HepG2 (cell line): ENCODE measurements around the gene DCUN1D3. TPM values are rescaled to one million over a fixed set of nuclear protein-coding genes. Genes with fewer than 3 reads are reported as not detected.

Experiments
- ATAC-seq: fragments of 200-7000 bp; cut with Tn5 transposase; 3 replicates; pipeline ENCODE4 v1.9.1; 2020; ENCODE audit warnings: mild to moderate bottlenecking, moderate library complexity
- BruUV-seq: library from RNA; stranded (reverse); fragments of 400-500 nt; replicated peaks from 2 replicates; lab custom pipeline; 2021; lab: Mats Ljungman, UMichigan
- CTCF ChIA-PET: fragments of 300-600 bp; formaldehyde crosslinking; extraction: SDS; loops from one replicate; lab custom pipeline; 2021; ENCODE audit warnings: low total read pairs, inconsistent platforms, low intra/inter-chr PET ratio; lab: Yijun Ruan, JAX
- POLR2A ChIA-PET: fragments of 350-600 bp; sonication (Branson Sonifier 250); formaldehyde crosslinking; loops from one replicate; lab custom pipeline; 2020; ENCODE audit warnings: antibody characterized with exemption, inconsistent platforms; lab: Yijun Ruan, JAX
- DNase-seq: peaks from one replicate; pipeline ENCODE4 v3.0.0-alpha.2; 2015; ENCODE audit warnings: low spot score
- FAIRE-seq: peaks from 3 replicates; lab custom pipeline; 2011; peaks lifted over from hg19 to GRCh38; lab: Jason Lieb, UNC
- H2AFZ ChIP-seq: one replicate; pipeline ENCODE4 v1.6.1; 2011; ENCODE audit warnings: low read length, inconsistent platforms
- H3K27ac ChIP-seq: fragments of 300-600 bp; 3 replicates; pipeline ENCODE4 v1.8.0; 2011; ENCODE audit warnings: mixed run types, mild to moderate bottlenecking, mixed read lengths, low read length, inconsistent platforms; ENCODE audit not compliant: insufficient read depth; ENCODE audit errors: extremely low read length
- H3K27me3 ChIP-seq, 2 experiments: fragments of 200-600 bp in 1 of 2; 2 replicates in 1 of 2; 3 replicates in 1 of 2; pipeline versions ENCODE4 v1.6.0 to v1.8.0; 2011; ENCODE audit warnings: low read length in 2 of 2, mild to moderate bottlenecking in 2 of 2, moderate library complexity in 2 of 2, inconsistent platforms in 1 of 2; ENCODE audit not compliant: insufficient read depth in 2 of 2, control insufficient read depth in 1 of 2
- H3K36me3 ChIP-seq, 2 experiments: fragments of 200-600 bp in 1 of 2; replicated peaks in 1 of 2; 2 replicates in 1 of 2; 3 replicates in 1 of 2; pipeline versions ENCODE4 v1.5.1 to v1.8.0; 2011; ENCODE audit warnings: low read length in 2 of 2, inconsistent platforms in 1 of 2; ENCODE audit not compliant: insufficient read depth in 2 of 2, control insufficient read depth in 1 of 2
- H3K4me1 ChIP-seq: 2 replicates; pipeline ENCODE4 v1.5.1; 2012; ENCODE audit warnings: low read length, inconsistent platforms; ENCODE audit not compliant: insufficient read depth
- H3K4me2 ChIP-seq: 2 replicates; pipeline ENCODE4 v1.6.0; 2011; ENCODE audit warnings: low read depth, low read length, inconsistent platforms
- H3K4me3 ChIP-seq, 3 experiments: fragments of 200-600 bp in 1 of 3; sonication (generic), shearing (Covaris generic) in 1 of 3; replicated peaks in 1 of 3; 2 replicates each; pipeline ENCODE4 v1.5.1; 2011 to 2016; ENCODE audit warnings: low read length in 3 of 3, inconsistent platforms in 2 of 3, low read depth in 2 of 3, mild to moderate bottlenecking in 2 of 3, control low read depth in 1 of 3, mixed read lengths in 1 of 3; ENCODE audit not compliant: insufficient read depth in 1 of 3
- H3K79me2 ChIP-seq: one replicate; pipeline ENCODE4 v1.6.1; 2011; ENCODE audit warnings: low read length, inconsistent platforms; ENCODE audit not compliant: insufficient read depth
- H3K9ac ChIP-seq: 2 replicates; pipeline ENCODE4 v1.6.0; 2011; ENCODE audit warnings: mild to moderate bottlenecking, low read depth, low read length, inconsistent platforms; ENCODE audit not compliant: insufficient read depth
- H3K9me3 ChIP-seq: 2 replicates; pipeline ENCODE4 v1.5.1; 2012; ENCODE audit warnings: mild to moderate bottlenecking, low read length
- H4K20me1 ChIP-seq: 2 replicates; pipeline ENCODE4 v1.6.0; 2011; ENCODE audit warnings: inconsistent platforms, mild to moderate bottlenecking, low read length, moderate library complexity; ENCODE audit not compliant: insufficient read depth
- ELF3 ChIP-seq: IDR thresholded peaks from 2 replicates; pipeline ENCODE4 v1.6.1; 2016; ENCODE audit warnings: missing genetic modification reagents, missing compliant biosample characterization
- ETV5 ChIP-seq: IDR thresholded peaks from 2 replicates; pipeline ENCODE4 v1.6.1; 2018; ENCODE audit warnings: missing biosample characterization, missing genetic modification reagents, inconsistent platforms, borderline replicate concordance
- HNF4G ChIP-seq, 2 experiments: sonication (generic) in 1 of 2; formaldehyde crosslinking in 1 of 2; IDR thresholded peaks; 2 replicates each; pipeline versions ENCODE4 v1.4.0 to v1.6.1; 2011 to 2020; ENCODE audit warnings: borderline replicate concordance in 2 of 2, low read depth in 2 of 2, mild to moderate bottlenecking in 2 of 2, low read length in 1 of 2, missing genetic modification reagents in 1 of 2, moderate library complexity in 1 of 2
- MLLT10 ChIP-seq: sonication (generic); formaldehyde crosslinking; IDR thresholded peaks from 2 replicates; pipeline ENCODE4 v1.4.0; 2020; ENCODE audit warnings: missing genetic modification reagents
- NAIF1 ChIP-seq: sonication (generic); formaldehyde crosslinking; IDR thresholded peaks from 2 replicates; pipeline ENCODE4 v1.5.0; 2020; ENCODE audit warnings: mild to moderate bottlenecking, missing genetic modification reagents, borderline replicate concordance
- PHB2 ChIP-seq: fragments of 450-650 bp; IDR thresholded peaks from 2 replicates; pipeline ENCODE4 v1.6.1; 2018; ENCODE audit not compliant: partially characterized antibody
- RNF2 ChIP-seq: fragments of 450-650 bp; conservative IDR thresholded peaks from 2 replicates; pipeline ENCODE4 v1.6.1; 2016; ENCODE audit warnings: low read depth
- SP5 ChIP-seq: IDR thresholded peaks from 2 replicates; pipeline ENCODE4 v1.6.1; 2016; ENCODE audit warnings: low read depth, borderline replicate concordance
- ZNF251 ChIP-seq: sonication (generic); formaldehyde crosslinking; IDR thresholded peaks from 2 replicates; pipeline ENCODE4 v1.9.0; 2021; ENCODE audit warnings: mild to moderate bottlenecking, missing genetic modification reagents
- ZNF337 ChIP-seq: sonication (generic); formaldehyde crosslinking; IDR thresholded peaks from 2 replicates; pipeline ENCODE4 v1.5.1; 2020; ENCODE audit warnings: missing genetic modification reagents, low read depth, mild to moderate bottlenecking, borderline replicate concordance
- ZSCAN30 ChIP-seq: sonication (generic); formaldehyde crosslinking; IDR thresholded peaks from 2 replicates; pipeline ENCODE4 v1.5.0; 2020; ENCODE audit warnings: mild to moderate bottlenecking, missing genetic modification reagents
- WGBS: methylation state at CpG from one replicate; pipeline ENCODE4 v1.1.6; 2017; ENCODE audit warnings: low lambda C conversion rate; 5-methylcytosine and 5-hydroxymethylcytosine counted together
- in situ Hi-C: cut with HindIII; loops from 2 replicates; pipeline ENCODE4 v1.10.0; 2017; ENCODE audit warnings: low pct_unique_long_range_greater_than_20kb; ENCODE audit not compliant: extremely low pct_ligation_motif_present
- intact Hi-C: fragments of 100-400 bp; cut with micrococcal nuclease; formaldehyde crosslinking; loops from one replicate; pipeline ENCODE4 v1.10.0; 2022; ENCODE audit not compliant: unreplicated experiment
- polyA plus RNA-seq, 8 experiments: library from polyadenylated mRNA; depleted of rRNA in 3 of 8; stranded (reverse) in 7 of 8; unstranded in 1 of 8; fragments of >200 nt; fragmentation: Illumina TruSeq in 4 of 8; extraction: Trizol in 4 of 8; gene quantifications; 2 replicates each; pipeline versions ENCODE4 v1.2.1 to v1.2.3, GENCODE V29; 2011 to 2016; ENCODE audit warnings: low read depth in 4 of 8, missing spikeins in 1 of 8, mixed read lengths in 1 of 8; ENCODE audit not compliant: insufficient read depth in 1 of 8
- total RNA-seq, 5 experiments: library from RNA; depleted of rRNA; stranded (reverse); fragments of >200 nt; fragmentation: Illumina TruSeq; extraction: Trizol; gene quantifications; 2 replicates each; pipeline ENCODE4 v1.2.3, GENCODE V29; 2016; ENCODE audit warnings: low read depth in 1 of 5
- TF ChIP-seq, protein P1 (sequence below): sonication (generic); formaldehyde crosslinking; IDR thresholded peaks from 2 replicates; pipeline ENCODE4 v1.5.1; 2020; ENCODE audit warnings: missing genetic modification reagents, mild to moderate bottlenecking, borderline replicate concordance
- TF ChIP-seq, protein P2 (sequence below): sonication (generic); formaldehyde crosslinking; IDR thresholded peaks from 2 replicates; pipeline ENCODE4 v1.4.0; 2020; ENCODE audit warnings: missing genetic modification reagents
- TF ChIP-seq, protein P3 (sequence below): IDR thresholded peaks from 2 replicates; pipeline ENCODE4 v1.4.0; 2020; ENCODE audit warnings: mild to moderate bottlenecking, missing genetic modification reagents
- TF ChIP-seq, protein P4 (sequence below): sonication (generic); formaldehyde crosslinking; IDR thresholded peaks from 2 replicates; pipeline ENCODE4 v1.5.1; 2020; ENCODE audit warnings: missing genetic modification reagents, mild to moderate bottlenecking, borderline replicate concordance

The DCUN1D3 gene
- total and polyA plus RNA-seq, 2 of the 13 experiments (the other 11 are each of a cell fraction or from before 2014, with no cell fraction given): 5.0 to 19.3 TPM

DNA sequence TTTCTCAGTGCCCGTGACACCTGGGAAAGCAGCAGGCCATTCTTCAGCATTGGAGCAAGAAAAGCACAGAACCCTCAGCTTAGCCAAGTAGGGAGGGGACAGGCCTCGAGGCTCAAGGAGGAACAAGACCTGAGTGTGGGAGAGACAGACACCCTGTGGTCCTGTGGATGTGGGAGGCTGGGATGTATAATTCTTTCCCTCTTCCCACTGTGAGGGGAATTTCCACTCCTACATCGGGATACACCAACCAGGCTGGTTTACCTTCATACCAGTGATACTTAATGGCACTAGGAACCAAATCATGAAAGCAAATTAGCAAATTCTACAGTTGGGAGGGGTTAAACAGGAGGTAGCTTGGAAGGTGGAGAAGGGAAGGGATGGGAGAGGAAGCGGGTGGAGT, 42.1 kb upstream of the DCUN1D3 start:
- no TSS peak for BruUV-seq
- H3K27ac ChIP-seq: no peak overlapping the region
- no peaks in the 10 kb centered on the region for H3K36me3 ChIP-seq
- FAIRE-seq (no peak), DNase-seq (no peak), ATAC-seq (no peak)
- no peak overlapping the region for H3K9ac ChIP-seq
- H3K79me2 ChIP-seq: no peaks in the 10 kb centered on the region
- TF ChIP-seq ZNF337 (CRISPR knock-in tag) (no peak), ETV5 (CRISPR knock-in tag) (no peak), MLLT10 (CRISPR knock-in tag) (no peak), RNF2 (no peak), HNF4G (IDR thresholded peaks at IDR 0.05; ENCODE audit: borderline replicate concordance, low read depth, low read length) (no peak), HNF4G (CRISPR knock-in tag; IDR thresholded peaks at IDR 0.05; ENCODE audit: borderline replicate concordance, low read depth) (no peak), SP5 (CRISPR knock-in tag) (no peak), ZNF251 (CRISPR knock-in tag) (no peak), NAIF1 (CRISPR knock-in tag) (no peak), PHB2 (no peak), ZSCAN30 (CRISPR knock-in tag) (no peak), ELF3 (CRISPR knock-in tag) (no peak)
- TF ChIP-seq, protein P1, sequence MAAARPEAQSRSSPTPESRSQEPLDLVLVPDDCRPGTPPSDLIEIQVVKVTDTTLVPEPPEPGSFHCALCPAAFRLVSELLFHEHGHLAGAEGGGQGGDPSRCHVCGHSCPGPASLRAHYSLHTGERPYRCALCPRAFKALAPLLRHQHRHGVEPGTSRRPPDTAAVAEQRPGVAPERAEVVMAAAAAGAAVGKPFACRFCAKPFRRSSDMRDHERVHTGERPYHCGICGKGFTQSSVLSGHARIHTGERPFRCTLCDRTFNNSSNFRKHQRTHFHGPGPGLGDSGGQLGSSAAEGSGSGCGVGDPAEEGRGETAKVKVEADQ (CRISPR knock-in tag): no peak
- TF ChIP-seq, protein P2, sequence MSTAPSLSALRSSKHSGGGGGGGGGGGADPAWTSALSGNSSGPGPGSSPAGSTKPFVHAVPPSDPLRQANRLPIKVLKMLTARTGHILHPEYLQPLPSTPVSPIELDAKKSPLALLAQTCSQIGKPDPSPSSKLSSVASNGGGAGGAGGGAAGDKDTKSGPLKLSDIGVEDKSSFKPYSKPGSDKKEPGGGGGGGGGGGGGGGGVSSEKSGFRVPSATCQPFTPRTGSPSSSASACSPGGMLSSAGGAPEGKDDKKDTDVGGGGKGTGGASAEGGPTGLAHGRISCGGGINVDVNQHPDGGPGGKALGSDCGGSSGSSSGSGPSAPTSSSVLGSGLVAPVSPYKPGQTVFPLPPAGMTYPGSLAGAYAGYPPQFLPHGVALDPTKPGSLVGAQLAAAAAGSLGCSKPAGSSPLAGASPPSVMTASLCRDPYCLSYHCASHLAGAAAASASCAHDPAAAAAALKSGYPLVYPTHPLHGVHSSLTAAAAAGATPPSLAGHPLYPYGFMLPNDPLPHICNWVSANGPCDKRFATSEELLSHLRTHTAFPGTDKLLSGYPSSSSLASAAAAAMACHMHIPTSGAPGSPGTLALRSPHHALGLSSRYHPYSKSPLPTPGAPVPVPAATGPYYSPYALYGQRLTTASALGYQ (CRISPR knock-in tag): no peak
- TF ChIP-seq, protein P3, sequence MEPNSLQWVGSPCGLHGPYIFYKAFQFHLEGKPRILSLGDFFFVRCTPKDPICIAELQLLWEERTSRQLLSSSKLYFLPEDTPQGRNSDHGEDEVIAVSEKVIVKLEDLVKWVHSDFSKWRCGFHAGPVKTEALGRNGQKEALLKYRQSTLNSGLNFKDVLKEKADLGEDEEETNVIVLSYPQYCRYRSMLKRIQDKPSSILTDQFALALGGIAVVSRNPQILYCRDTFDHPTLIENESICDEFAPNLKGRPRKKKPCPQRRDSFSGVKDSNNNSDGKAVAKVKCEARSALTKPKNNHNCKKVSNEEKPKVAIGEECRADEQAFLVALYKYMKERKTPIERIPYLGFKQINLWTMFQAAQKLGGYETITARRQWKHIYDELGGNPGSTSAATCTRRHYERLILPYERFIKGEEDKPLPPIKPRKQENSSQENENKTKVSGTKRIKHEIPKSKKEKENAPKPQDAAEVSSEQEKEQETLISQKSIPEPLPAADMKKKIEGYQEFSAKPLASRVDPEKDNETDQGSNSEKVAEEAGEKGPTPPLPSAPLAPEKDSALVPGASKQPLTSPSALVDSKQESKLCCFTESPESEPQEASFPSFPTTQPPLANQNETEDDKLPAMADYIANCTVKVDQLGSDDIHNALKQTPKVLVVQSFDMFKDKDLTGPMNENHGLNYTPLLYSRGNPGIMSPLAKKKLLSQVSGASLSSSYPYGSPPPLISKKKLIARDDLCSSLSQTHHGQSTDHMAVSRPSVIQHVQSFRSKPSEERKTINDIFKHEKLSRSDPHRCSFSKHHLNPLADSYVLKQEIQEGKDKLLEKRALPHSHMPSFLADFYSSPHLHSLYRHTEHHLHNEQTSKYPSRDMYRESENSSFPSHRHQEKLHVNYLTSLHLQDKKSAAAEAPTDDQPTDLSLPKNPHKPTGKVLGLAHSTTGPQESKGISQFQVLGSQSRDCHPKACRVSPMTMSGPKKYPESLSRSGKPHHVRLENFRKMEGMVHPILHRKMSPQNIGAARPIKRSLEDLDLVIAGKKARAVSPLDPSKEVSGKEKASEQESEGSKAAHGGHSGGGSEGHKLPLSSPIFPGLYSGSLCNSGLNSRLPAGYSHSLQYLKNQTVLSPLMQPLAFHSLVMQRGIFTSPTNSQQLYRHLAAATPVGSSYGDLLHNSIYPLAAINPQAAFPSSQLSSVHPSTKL (CRISPR knock-in tag): no peak
- TF ChIP-seq, protein P4, sequence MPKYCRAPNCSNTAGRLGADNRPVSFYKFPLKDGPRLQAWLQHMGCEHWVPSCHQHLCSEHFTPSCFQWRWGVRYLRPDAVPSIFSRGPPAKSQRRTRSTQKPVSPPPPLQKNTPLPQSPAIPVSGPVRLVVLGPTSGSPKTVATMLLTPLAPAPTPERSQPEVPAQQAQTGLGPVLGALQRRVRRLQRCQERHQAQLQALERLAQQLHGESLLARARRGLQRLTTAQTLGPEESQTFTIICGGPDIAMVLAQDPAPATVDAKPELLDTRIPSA (CRISPR knock-in tag): no peak
- CTCF ChIA-PET: interaction anchor here (1.8 kb wide), 1 partner anchor 93 kb away, joined by 3 read pairs; no protein-coding TSS in a partner anchor
- peaks cover 0 to 3% of the 10 kb centered on the region in 2 experiments; a peak in 1 of 5 replicates for H3K27me3 ChIP-seq
- H3K4me3 ChIP-seq: no peak overlapping the region
- in situ Hi-C loops: no loop called here
- 55% methylated on average over 4 of the region's 4 CpGs for WGBS
- no peak overlapping the region for H2AFZ ChIP-seq
- H3K4me2 ChIP-seq: no peak overlapping the region
- no peaks in the 10 kb centered on the region for H3K9me3 ChIP-seq
- intact Hi-C loops: no loop called here
- POLR2A ChIA-PET: no interaction called here
- peaks cover 11% of the 10 kb centered on the region for H3K4me1 ChIP-seq
- H4K20me1 ChIP-seq: no peaks in the 10 kb centered on the region
